GM12864 (cell line): ENCODE measurements around the gene MGAT2.

Experiments used
- DNase-seq: peaks from one replicate; pipeline ENCODE4 v3.0.0-alpha.2; 2011; ENCODE audit warnings: low read depth
- H3K4me3 ChIP-seq: 2 replicates; pipeline ENCODE4 v1.5.1; 2011; ENCODE audit warnings: mild to moderate bottlenecking, low read depth, low read length, control low read depth
- CTCF ChIP-seq: IDR thresholded peaks from 2 replicates; pipeline ENCODE4 v1.5.1; 2011; ENCODE audit warnings: low read depth, mild to moderate bottlenecking, moderate library complexity, low read length, control low read depth, inconsistent platforms; ENCODE audit errors: missing control alignments

MGAT2 gene

GRCh38 chr14:49623387-49623786 lies 2.8 kb downstream of the MGAT2 start:
- no peak for TF ChIP-seq CTCF
- peak overlapping the region; percentile 100 for H3K4me3 ChIP-seq
- DNase-seq: no peak

- H3K4me3 ChIP-seq: peak overlapping the region; percentile 100
- no peak for TF ChIP-seq CTCF
Observed at GRCh38 chr14:49623941-49624839, 3.6 kb downstream of the MGAT2 start.

GRCh38 chr14:49633640-49634546 lies 13.3 kb downstream of the MGAT2 start:
- TF ChIP-seq CTCF: peak; percentile 79
- H3K4me3 ChIP-seq: peak overlapping the region; percentile 94
- peak; percentile 84 for DNase-seq

More at GRCh38 chr14:49623941-49624839, 3.6 kb downstream of the MGAT2 start:
- no peak for DNase-seq

- H3K4me3 ChIP-seq: peak within 1 kb of the TSS; percentile 94
- no peak for DNase-seq
- no peak for TF ChIP-seq CTCF
Observed at GRCh38 chr14:49634547-49635334, 14.1 kb downstream of the MGAT2 start, which contains the start of gene DNAAF2. Gene DNAAF2, minus strand, starts transcription at chr14:49635244. Its CDS starts 95 bp downstream, at chr14:49635149.

- no peak overlapping the region for H3K4me3 ChIP-seq
- no peak for TF ChIP-seq CTCF
- DNase-seq: no peak
Observed at GRCh38 chr14:49636866-49637265, 16.3 kb downstream of the MGAT2 start.

GRCh38 chr14:49637534-49638078 lies 17.0 kb downstream of the MGAT2 start:
- no peak for DNase-seq
- no peak for TF ChIP-seq CTCF
- H3K4me3 ChIP-seq: no peak overlapping the region
